T-helper 2 cell treated with Interferon-gamma antibody and Interleukin-4, amounts not matched to agents 100 ng/mL and 5 ng/mL, for 36 hours (primary cell): ENCODE measurements around the gene NELFB. TPM values are rescaled to one million over a fixed set of nuclear protein-coding genes. Genes with fewer than 3 reads are reported as not detected.

Experiments used
- total RNA-seq: library from RNA; stranded (reverse); gene quantifications from 2 replicates; pipeline ENCODE4 v1.2.3, GENCODE V29; 2022

NELFB gene
- total RNA-seq, 1 donor from 2014 or later: 67.2 TPM

Other genes starting within 250 kb of the NELFB start
- 27.8 and 30.6 TPM in 2 replicates for gene ABCA2, start 227.1 kb upstream of the NELFB start, total RNA-seq
- gene FUT7, start 223.2 kb upstream of the NELFB start, total RNA-seq: 0.41 and 0.84 TPM in 2 replicates
- gene NPDC1, start 209.2 kb upstream of the NELFB start, total RNA-seq: 15.5 and 17.0 TPM in 2 replicates
- not detected in 2 replicates for gene ENTPD2, start 201.3 kb upstream of the NELFB start, total RNA-seq
- 32.9 TPM in 2 replicates for gene SAPCD2, start 184.8 kb upstream of the NELFB start, total RNA-seq
- gene UAP1L1, start 177.8 kb upstream of the NELFB start, total RNA-seq: 14.8 and 15.4 TPM in 2 replicates
- 48.7 and 55.1 TPM in 2 replicates for gene MAN1B1, start 168.3 kb upstream of the NELFB start, total RNA-seq
- gene DPP7, start 140.6 kb upstream of the NELFB start, total RNA-seq: 221 and 229 TPM in 2 replicates
- gene GRIN1, start 116.2 kb upstream of the NELFB start, total RNA-seq: 0.05 TPM in 1 of 2 replicates, not detected in the other
- gene LRRC26, start 85.3 kb upstream of the NELFB start, total RNA-seq: not detected in 2 replicates
- gene TMEM210, start 83.3 kb upstream of the NELFB start, total RNA-seq: not detected in 2 replicates
- gene ANAPC2, start 66.8 kb upstream of the NELFB start, total RNA-seq: 68.8 and 69.6 TPM in 2 replicates
- 86.5 and 88.3 TPM in 2 replicates for gene SSNA1, start 66.7 kb upstream of the NELFB start, total RNA-seq
- 9.6 and 10.9 TPM in 2 replicates for gene TPRN, start 54.6 kb upstream of the NELFB start, total RNA-seq
- 28.2 and 30.8 TPM in 2 replicates for gene TMEM203, start 49.7 kb upstream of the NELFB start, total RNA-seq
- gene NDOR1, start 49.6 kb upstream of the NELFB start, total RNA-seq: 38.6 and 42.1 TPM in 2 replicates
- gene RNF208, start 33.1 kb upstream of the NELFB start, total RNA-seq: 3.3 and 3.8 TPM in 2 replicates
- 0.23 and 0.27 TPM in 2 replicates for gene CYSRT1, start 30.2 kb upstream of the NELFB start, total RNA-seq
- 0.14 TPM in 1 of 2 replicates, not detected in the other for gene RNF224, start 27.8 kb upstream of the NELFB start, total RNA-seq
- not detected in 2 replicates for gene SLC34A3, start 24.4 kb upstream of the NELFB start, total RNA-seq
- 365 and 372 TPM in 2 replicates for gene TUBB4B, start 14.0 kb upstream of the NELFB start, total RNA-seq
- not detected in 2 replicates for gene STPG3, start 4.0 kb upstream of the NELFB start, total RNA-seq
- 17.4 and 17.5 TPM in 2 replicates for gene TOR4A, start 22.4 kb downstream of the NELFB start, total RNA-seq
- 1.5 and 1.7 TPM in 2 replicates for gene NRARP, start 46.9 kb downstream of the NELFB start, total RNA-seq
- 8.2 and 9.6 TPM in 2 replicates for gene EXD3, start 167.8 kb downstream of the NELFB start, total RNA-seq
- 0.80 and 0.98 TPM in 2 replicates for gene NOXA1, start 168.1 kb downstream of the NELFB start, total RNA-seq
- gene ENTPD8, start 186.0 kb downstream of the NELFB start, total RNA-seq: not detected in 2 replicates
- gene NSMF, start 204.0 kb downstream of the NELFB start, total RNA-seq: 50.6 and 51.5 TPM in 2 replicates